Fibroblast of skin of back (primary cell): ENCODE results near the gene ATP5F1A.

Experiments used
- DNase-seq: peaks from one replicate; pipeline ENCODE4 v3.0.0-alpha.2; 2013

ATP5F1A gene

GRCh38 chr18:46042571-46043123 lies 55.4 kb downstream of the ATP5F1A start:
- peak; percentile 7 for DNase-seq

GRCh38 chr18:46040747-46041104 lies 57.4 kb downstream of the ATP5F1A start:
- DNase-seq: no peak

GRCh38 chr18:46040033-46040746 lies 57.9 kb downstream of the ATP5F1A start:
- DNase-seq: no peak

DNA sequence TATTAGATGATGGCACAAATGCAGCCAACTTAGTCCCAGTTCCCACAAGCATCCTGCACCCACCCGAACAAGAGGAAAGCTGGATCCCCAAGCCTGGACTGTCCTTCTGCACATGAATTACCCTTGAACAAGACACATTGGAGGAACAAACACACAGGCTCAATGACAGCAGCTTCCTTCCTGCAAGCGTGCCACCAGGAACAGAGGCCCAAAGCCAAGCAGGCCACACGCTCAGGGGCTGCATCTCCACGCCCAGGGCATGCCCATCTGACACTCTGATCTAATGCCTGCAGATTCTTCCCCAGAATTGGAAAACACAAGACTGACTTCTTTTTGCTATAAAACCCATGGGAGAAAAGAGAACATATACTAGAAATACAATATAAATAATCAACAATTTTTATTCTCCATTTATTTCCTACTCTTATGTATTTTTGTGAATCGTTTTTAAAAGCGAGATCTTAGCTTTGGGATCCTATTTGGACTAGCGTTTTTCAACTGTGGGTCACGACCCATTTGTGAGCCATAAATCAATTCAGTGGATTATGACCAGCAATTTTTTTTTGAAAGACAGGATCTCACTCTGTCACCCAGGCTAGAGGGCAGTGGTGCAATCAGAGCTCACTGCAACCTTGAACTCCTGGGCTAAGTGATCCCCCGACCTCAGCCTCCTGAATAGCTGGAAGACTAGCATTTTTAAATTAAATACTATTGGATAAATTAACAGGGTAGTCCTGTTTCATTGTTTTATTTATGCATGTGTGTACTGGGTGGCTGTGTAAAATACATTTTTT lies 60.4 kb downstream of the ATP5F1A start:
- no peak for DNase-seq

- DNase-seq: peak; percentile 71
Measured at GRCh38 chr18:46035696-46036680, 62.1 kb downstream of the ATP5F1A start.

- DNase-seq: peak; percentile 51
Measured at GRCh38 chr18:46034230-46034629, 63.9 kb downstream of the ATP5F1A start.

DNA sequence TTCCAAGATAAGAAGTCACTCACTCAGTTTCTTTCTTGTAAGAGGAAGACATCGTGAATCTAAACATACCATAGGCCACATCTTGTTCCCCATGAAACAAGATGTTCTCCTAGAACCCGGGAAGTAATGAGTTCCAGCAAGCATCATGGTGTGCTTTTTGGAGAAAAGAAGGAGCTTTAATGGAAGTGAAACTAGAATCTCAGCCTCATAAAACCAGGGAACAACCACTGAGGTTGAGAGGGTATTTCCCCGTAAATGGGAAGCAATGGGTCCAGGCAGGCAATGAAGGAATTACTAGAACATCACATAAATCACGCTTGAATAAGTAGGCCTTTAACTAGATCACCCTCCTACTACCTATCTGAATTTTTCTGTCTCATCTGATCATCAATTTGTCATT lies 66.4 kb downstream of the ATP5F1A start:
- no peak for DNase-seq
